ENCODE results near the gene VCAM1.

DNA sequence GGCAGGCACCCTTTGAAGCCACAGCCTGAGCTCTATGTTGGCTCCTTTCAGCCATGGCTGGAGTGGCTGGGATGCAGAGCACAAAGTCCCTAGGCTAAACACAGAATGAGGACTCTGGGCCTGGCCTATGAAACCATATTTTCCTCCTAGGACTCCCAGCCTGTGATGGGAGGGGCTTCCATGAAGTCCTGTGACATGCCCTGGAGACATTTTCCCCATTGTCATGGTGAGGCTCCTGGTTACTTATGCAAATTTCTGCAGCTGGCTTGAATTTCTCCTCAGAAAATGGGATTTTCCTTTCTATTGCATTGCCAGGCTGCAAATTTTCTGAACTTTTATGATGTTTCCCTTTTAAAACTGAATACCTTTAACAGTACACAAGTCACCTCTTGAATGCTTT, 61.3 kb downstream of the VCAM1 start:
- TF ChIP-seq EP300 (IDR thresholded peaks at IDR 0.05), result no peak
- TF ChIP-seq, protein P1, sequence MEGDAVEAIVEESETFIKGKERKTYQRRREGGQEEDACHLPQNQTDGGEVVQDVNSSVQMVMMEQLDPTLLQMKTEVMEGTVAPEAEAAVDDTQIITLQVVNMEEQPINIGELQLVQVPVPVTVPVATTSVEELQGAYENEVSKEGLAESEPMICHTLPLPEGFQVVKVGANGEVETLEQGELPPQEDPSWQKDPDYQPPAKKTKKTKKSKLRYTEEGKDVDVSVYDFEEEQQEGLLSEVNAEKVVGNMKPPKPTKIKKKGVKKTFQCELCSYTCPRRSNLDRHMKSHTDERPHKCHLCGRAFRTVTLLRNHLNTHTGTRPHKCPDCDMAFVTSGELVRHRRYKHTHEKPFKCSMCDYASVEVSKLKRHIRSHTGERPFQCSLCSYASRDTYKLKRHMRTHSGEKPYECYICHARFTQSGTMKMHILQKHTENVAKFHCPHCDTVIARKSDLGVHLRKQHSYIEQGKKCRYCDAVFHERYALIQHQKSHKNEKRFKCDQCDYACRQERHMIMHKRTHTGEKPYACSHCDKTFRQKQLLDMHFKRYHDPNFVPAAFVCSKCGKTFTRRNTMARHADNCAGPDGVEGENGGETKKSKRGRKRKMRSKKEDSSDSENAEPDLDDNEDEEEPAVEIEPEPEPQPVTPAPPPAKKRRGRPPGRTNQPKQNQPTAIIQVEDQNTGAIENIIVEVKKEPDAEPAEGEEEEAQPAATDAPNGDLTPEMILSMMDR (IDR thresholded peaks at IDR 0.05), result no peak
- no peak for TF ChIP-seq POLR2AphosphoS5 (IDR thresholded peaks at IDR 0.05)

Data from sigmoid colon (tissue), 4 donors.